ENCODE results near the gene SPDEF.

- TF ChIP-seq ZFP3 (CRISPR knock-in tag; IDR thresholded peaks at IDR 0.05), result no peak
- TF ChIP-seq GLIS3 (CRISPR knock-in tag; IDR thresholded peaks at IDR 0.05), result no peak
- no peak for TF ChIP-seq PATZ1 (CRISPR knock-in tag; IDR thresholded peaks at IDR 0.05; ENCODE audit: borderline replicate concordance)
- no peak for TF ChIP-seq CSRNP3 (CRISPR knock-in tag; IDR thresholded peaks at IDR 0.05)
- no peak for TF ChIP-seq BACH2 (CRISPR knock-in tag; IDR thresholded peaks at IDR 0.05; ENCODE audit: borderline replicate concordance)
- no peak for TF ChIP-seq CREB5 (CRISPR knock-in tag; IDR thresholded peaks at IDR 0.05; ENCODE audit: low read depth)
- no peak for TF ChIP-seq PPARA (CRISPR knock-in tag; IDR thresholded peaks at IDR 0.05; ENCODE audit: borderline replicate concordance)
- TF ChIP-seq ZNF8 (CRISPR knock-in tag; IDR thresholded peaks at IDR 0.05), result no peak
- TF ChIP-seq ZFP30 (CRISPR knock-in tag; IDR thresholded peaks at IDR 0.05), result no peak
These were observed 1.1 kb upstream of the SPDEF start for GRCh38 chr6:34557228-34557627.
